MG63 (cell line): Measurements from ENCODE around the gene ABR. TPM values are rescaled to one million over a fixed set of nuclear protein-coding genes. Genes with fewer than 3 reads are reported as not detected.

Experiments used
- DNase-seq: peaks from one replicate; pipeline ENCODE4 v3.0.0-alpha.2; 2020
- H3K27me3 ChIP-seq: fragments of 250-450 bp; sonication (Bioruptor Pico); 2 replicates; pipeline ENCODE4 v1.5.1; 2020; ENCODE audit warnings: mild to moderate bottlenecking, moderate library complexity
- H3K36me3 ChIP-seq: fragments of 250-450 bp; sonication (Bioruptor Pico); 2 replicates; pipeline ENCODE4 v1.5.1; 2020; ENCODE audit warnings: mild to moderate bottlenecking, moderate library complexity
- H3K4me3 ChIP-seq: fragments of 250-450 bp; sonication (Bioruptor Pico); 2 replicates; pipeline ENCODE4 v1.5.1; 2020; ENCODE audit warnings: mild to moderate bottlenecking, moderate library complexity
- H3K9me3 ChIP-seq: fragments of 250-450 bp; sonication (Bioruptor Pico); 2 replicates; pipeline ENCODE4 v1.5.1; 2020; ENCODE audit warnings: mild to moderate bottlenecking, moderate library complexity
- total RNA-seq: library from RNA; depleted of rRNA; stranded (reverse); fragments of >200 nt; shearing (Covaris generic); gene quantifications from 2 replicates; pipeline ENCODE4 v1.2.3, GENCODE V29; 2014; ENCODE audit warnings: low replicate concordance

Gene ABR
- total RNA-seq, 1 experiment from 2014 or later: 24.0 TPM

DNA sequence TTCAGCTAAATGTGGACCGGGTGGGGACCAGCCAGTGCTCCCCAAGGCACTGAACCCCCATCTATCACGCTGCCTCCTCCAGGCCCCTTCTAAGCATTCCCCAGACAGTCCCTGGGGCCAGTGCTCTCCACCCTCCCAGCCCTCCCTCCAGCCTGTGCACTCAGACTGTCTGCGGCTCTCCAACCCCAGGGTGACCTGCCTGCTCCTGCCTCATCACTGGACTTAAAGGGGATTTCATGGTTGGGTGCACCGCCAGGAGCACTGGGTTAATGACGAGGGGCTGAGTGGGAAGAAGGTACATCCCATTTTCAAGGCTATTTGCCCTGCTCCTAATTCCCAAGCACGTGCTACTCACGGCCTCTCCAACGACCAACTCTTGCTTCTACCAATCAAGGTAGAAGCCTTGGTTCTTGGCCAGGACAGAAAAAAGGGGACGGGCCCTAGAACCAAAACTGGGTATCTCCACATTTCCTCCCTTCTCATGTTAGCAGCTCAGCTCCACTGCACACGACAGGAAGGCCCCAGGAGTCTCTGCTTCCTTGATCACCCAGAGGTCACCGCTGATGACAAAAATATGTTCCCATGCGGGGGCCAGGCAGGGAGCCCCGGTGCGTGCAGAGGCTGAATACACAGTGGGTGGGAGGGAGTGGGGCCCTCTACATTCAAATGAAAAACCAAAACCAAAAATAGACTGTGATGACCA, 3.5 kb upstream of the ABR start:
- Histone ChIP-seq H3K9me3 (no peaks in the 10 kb centered on the region), H3K36me3 (no peaks in the 10 kb centered on the region), H3K27me3 (no peaks in the 10 kb centered on the region), H3K4me3 (no peak overlapping the region)
- DNase-seq: no peak

DNA sequence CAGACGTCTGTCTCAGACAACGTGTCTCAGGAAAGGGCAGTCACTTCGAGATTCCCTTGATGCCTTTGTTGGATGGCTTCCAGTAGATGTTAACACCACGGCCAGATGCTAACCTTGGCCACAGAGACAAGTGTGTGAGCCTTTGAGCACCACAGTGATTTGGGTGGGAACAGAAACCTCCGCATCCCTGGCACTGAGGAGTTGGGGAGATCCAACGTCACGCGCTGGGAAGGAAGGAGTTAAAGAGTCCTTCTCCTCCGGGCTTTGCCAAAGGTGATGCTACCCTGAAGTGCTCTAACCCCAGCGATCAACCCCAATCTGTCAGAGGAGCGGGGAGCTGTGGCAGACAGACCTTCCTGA, 3.0 kb upstream of the ABR start:
- H3K27me3 ChIP-seq: no peaks in the 10 kb centered on the region
- no peaks in the 10 kb centered on the region for H3K9me3 ChIP-seq
- no peaks in the 10 kb centered on the region for H3K36me3 ChIP-seq
- no peak for DNase-seq
- no peak overlapping the region for H3K4me3 ChIP-seq

DNA sequence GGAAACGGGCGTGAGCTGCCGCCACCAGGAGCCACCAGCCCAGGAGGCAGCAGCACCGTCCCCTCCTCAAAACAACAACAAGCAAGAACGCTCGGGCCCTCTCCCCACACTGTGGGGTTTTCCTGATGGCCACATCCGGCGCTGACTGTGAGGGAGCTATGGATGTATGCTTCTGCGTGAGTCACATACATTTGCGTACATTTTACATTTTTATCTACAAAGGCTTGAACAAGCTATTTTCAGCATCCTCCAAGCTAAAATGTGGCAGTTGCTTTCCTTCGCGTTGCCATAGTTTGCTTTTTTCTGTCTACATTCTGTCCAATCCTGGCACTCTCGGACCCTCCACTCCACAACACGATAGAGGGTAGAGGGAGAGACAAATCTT, 2.0 kb upstream of the ABR start:
- H3K4me3 ChIP-seq: no peak overlapping the region
- H3K36me3 ChIP-seq: no peaks in the 10 kb centered on the region
- DNase-seq: no peak
- no peaks in the 10 kb centered on the region for H3K9me3 ChIP-seq
- no peaks in the 10 kb centered on the region for H3K27me3 ChIP-seq

DNA sequence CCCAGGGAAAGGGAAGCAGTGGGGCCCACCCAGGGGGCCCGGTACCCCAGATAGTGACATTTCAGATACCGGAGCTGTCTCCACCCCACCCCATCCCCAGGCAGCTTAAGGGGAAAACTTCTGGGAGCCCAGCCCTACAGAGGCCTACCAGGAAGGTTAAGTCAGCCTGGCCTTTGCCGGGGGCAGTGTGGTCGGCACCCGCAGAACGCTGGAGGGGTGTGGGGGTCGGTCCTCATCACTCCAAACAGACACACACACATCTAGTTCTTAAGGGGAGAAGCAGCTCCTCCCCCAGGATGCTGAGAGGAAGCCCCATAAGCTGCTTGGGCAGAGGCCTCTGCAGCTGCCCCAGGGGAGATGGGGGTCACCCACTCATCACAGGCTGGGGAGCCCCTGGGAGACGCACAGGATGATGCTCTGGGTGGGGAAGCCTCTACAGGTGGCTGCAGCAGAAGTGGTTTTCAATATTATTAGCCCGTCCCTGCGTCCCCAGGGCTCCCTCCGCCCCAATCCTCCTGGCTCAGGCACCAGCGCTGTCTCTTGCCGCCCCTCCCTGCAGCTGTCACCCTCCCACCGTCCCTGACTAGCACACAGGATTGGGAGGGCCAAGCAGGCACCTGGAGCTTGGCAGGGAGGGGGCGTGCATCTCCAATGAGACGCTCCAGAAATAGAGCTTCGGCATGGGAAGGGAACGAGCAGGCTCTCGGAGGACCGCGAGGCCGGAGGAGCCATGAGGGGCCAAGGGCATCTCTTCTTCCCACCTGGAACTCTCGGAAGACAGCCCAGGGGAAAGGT, 1.4 kb upstream of the ABR start:
- no peaks in the 10 kb centered on the region for H3K9me3 ChIP-seq
- DNase-seq: no peak
- H3K36me3 ChIP-seq: no peaks in the 10 kb centered on the region
- no peaks in the 10 kb centered on the region for H3K27me3 ChIP-seq
- H3K4me3 ChIP-seq: no peak overlapping the region

DNA sequence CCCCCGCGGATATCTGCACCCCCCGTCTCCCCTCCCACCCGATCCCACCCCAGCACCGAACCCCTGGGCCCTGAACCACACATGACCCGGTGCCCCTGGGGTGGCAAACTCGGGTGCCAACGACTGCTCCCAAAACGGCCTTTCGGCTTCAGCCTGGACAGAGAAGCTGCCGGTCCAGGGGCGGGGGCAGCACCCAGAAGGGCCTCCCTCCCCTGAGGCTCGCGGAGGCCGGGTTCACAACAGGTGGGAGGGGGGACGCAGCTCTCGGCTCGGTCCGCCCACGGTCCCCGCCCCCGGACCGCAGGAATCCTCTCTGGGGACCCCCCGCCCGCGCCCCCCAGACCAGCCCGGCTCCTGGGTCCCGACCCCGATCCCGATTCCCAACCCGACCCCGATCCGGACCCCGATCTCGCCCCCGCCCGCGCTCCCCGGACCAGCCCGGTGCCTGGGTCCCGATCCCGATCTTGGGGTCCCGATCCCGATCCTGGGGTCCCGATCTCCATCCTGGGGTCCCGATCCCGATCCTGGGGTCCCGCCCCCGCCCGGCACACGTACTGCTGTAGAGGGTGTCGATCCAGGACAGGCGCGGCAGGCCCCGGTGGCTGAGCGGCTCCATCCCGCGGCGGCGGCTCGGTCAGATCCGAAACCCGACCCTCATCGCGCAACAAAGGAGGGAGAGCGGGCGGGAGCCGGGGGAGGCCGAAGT, 516 bp downstream of the ABR start:
- Histone ChIP-seq H3K4me3 (peak overlapping the region; percentile 47), H3K36me3 (no peaks in the 10 kb centered on the region), H3K27me3 (no peaks in the 10 kb centered on the region), H3K9me3 (no peaks in the 10 kb centered on the region)
- DNase-seq: no peak

DNA sequence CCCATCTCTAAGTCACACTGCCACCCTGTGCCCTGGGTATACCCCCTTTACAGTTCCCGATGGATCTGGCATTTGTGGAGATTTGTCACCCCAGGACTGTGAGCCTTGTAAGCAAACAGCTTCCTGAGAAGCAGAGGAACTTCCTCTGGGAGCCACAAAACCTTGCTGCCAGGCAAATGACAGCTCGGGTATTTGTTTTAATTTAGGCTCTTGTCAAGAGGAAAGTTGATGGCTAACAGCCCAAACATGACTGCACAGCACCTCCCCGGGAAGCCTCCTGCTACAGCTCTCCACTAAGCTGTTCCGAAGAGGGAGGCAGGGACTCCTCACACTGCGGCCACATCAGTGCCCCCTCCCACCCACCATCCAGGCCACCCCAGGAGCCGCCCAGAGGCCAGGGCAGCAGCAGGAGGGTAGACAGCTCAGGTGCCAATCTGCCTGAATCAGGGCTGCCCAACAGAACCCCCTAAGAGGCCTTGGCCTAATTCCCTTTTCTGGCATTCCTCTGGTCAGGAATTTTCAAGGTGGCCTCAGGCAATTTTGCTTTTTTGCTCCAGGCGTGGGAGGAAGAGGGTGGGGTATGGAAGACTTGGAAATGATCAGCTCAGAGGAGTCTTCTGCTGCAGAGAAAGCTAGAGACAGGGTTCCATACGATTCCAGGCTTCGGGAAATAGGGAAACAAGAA, 2.6 kb downstream of the ABR start:
- peak; percentile 74 for DNase-seq
- Histone ChIP-seq H3K36me3 (no peaks in the 10 kb centered on the region), H3K27me3 (no peaks in the 10 kb centered on the region), H3K9me3 (no peaks in the 10 kb centered on the region), H3K4me3 (no peak overlapping the region)

DNA sequence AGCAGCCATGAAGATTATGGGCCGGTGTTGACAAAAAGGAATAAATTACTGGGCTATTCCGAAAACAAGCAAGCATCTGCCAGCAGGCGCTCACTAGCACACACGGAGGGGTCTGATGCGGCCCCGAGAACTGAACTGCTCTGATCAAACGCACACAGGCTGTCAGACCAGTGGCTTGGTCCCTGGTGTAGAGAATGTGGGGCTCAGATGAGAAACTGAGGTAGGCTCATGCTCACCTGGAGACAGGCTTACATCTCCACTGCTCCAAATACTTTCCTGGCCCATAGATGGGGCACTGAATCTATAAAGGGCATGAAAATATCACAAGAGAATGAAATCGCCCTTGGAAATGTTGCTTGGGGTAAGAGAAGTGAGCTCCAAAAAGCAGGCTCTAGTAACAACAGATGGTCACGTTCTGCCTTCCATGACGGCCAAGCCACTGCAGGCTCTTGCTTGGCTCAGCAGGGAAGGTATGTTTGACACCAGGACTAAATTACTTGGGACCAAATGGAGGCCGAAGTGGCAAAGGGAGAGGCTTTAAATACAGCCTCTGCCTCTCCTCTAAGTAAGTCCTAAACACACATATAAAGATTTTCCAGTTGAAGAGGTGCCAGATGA, 5.4 kb downstream of the ABR start:
- Histone ChIP-seq H3K27me3 (no peaks in the 10 kb centered on the region), H3K36me3 (no peaks in the 10 kb centered on the region), H3K9me3 (no peaks in the 10 kb centered on the region), H3K4me3 (no peak overlapping the region)
- DNase-seq: no peak

DNA sequence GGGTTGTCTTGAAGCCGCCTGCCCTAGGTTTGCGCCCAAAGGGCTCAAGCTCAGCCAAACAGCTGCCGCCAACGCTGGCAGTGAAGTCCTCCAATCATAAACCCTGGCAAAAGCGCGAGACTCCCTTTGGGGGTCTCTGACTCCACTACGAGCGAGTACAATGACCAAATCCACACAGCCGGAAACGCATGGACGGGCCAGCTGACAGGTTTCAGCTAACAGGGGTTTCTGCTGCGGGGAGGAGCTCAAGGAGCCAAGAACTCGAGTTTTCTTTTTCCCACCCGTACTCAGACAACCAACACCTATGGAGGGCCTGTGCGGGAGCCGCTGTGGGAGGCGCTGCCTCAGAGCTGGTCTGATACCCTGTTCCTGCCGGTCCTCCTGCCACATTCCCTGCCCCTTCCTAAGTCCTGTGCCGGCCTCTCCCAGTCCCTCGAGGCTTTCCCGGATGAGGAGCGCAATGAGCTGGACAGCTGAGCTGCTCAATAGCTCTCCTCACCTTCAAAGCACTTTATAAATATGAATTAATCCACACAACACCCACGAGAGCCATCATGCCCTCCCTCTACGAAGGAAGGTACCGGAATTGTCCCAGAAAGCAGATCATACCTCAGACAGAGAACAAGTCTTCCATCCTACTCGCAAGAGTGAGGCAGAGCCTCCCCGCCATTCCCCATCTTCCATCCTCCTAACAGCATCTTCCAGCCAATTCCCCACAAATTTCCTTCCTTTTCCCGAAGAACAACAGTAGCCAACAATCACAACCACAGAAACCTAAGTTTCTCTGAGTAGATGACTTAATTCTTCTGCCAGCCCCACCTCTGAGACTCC, 6.1 kb downstream of the ABR start:
- DNase-seq: no peak

DNA sequence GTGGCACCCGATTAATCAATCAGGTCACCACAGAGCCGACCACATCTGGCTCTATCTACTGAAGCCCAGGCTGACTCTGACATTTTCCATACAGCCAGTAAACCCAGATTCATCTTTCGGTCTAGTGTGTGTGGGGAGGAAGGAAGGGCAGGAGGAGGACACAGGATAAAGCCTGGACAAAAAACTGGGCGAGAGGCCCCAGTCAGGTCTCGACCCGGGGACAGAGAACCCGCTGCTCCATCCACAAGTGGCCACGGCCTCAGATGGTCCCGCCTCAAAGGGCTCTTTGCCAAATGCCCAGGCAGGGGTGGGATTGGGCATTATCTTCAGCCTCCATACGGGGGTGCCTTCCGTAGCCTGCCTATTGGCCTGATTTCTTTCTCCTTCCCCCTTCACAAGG, 7.8 kb downstream of the ABR start:
- H3K36me3 ChIP-seq: no peaks in the 10 kb centered on the region
- DNase-seq: no peak
- no peaks in the 10 kb centered on the region for H3K27me3 ChIP-seq
- H3K9me3 ChIP-seq: no peaks in the 10 kb centered on the region
- no peak overlapping the region for H3K4me3 ChIP-seq

More for the DNA sequence above, 6.1 kb downstream of the ABR start:
- no peaks in the 10 kb centered on the region for H3K36me3 ChIP-seq
- H3K4me3 ChIP-seq: no peak overlapping the region
- H3K9me3 ChIP-seq: no peaks in the 10 kb centered on the region
- H3K27me3 ChIP-seq: no peaks in the 10 kb centered on the region

DNA sequence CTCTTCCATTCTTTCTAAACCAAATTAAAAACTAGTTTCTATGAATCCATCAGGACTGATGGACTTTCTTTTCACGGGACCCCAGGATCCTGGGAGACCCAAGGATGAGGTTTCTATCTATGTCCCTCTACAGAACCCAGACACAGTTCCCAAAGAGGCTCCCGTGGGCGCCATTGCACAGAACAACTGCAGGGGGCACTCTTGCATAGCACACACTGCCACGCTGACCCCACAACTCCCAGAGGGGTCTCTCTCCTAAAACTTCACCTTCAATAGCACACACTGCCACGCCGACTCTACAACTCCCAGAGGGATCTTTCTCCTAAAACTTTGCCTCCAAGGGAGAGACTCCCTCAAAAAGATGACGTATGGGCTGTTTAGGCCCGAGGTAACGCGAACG, 9.0 kb downstream of the ABR start:
- Histone ChIP-seq H3K27me3 (no peaks in the 10 kb centered on the region), H3K9me3 (no peaks in the 10 kb centered on the region), H3K4me3 (no peak overlapping the region), H3K36me3 (no peaks in the 10 kb centered on the region)
- no peak for DNase-seq

DNA sequence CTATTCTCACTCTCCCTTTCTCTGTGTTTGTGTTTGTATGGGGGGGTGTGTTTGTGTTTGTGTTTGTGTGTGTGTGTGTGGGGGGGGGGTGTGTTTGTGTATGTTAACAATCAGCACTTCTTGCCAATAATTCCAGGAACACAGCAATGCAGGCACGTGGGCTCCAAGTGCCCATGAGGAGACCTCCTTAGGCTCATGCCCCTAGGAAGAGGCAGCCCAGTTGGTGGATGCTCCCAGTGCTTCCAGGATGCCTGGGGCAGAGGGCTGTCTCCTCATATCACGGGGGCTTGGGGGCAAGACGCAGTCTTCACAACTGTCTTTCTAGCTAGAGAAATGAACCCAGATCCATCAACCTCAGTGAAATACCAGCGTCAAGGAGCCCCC, 9.9 kb downstream of the ABR start:
- H3K9me3 ChIP-seq: no peaks in the 10 kb centered on the region
- H3K4me3 ChIP-seq: no peak overlapping the region
- DNase-seq: no peak
- H3K27me3 ChIP-seq: no peaks in the 10 kb centered on the region
- no peaks in the 10 kb centered on the region for H3K36me3 ChIP-seq

DNA sequence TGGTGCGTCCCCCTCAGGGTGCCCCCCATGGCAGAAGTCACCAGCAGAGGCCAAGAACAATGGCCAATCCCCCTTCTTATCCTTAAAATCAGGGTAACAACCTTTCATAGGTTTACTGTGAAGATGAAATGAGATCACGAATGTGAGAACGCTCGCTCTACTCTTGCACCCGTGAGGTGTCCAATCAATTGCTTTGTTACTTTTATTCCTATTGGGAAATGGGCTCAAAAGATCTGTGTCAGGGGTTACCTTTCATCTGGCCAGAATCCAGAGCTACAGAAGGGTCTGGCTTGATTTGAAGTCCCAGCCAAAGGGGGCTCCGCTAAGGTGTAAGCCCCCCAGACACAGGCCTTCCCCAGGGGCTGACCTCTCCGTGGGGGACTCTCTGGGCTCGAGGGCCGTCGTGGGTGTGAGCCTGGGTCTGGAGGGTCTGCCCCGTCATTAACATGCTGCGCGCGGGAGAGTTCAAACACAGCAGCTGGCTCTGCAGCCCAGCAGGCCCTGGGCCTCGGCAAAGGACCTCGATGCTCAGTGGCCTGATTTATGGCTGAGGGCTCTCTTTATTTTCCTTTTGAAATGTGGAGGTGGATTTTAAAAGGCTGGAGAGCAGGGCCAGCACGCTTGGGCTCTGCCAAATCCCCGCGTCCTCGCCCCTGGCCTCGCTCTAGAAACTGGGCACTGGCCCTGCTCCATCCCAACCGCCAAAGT, 10.4 kb downstream of the ABR start:
- DNase-seq: no peak
- Histone ChIP-seq H3K36me3 (no peaks in the 10 kb centered on the region), H3K27me3 (no peaks in the 10 kb centered on the region), H3K9me3 (no peaks in the 10 kb centered on the region), H3K4me3 (no peak overlapping the region)

DNA sequence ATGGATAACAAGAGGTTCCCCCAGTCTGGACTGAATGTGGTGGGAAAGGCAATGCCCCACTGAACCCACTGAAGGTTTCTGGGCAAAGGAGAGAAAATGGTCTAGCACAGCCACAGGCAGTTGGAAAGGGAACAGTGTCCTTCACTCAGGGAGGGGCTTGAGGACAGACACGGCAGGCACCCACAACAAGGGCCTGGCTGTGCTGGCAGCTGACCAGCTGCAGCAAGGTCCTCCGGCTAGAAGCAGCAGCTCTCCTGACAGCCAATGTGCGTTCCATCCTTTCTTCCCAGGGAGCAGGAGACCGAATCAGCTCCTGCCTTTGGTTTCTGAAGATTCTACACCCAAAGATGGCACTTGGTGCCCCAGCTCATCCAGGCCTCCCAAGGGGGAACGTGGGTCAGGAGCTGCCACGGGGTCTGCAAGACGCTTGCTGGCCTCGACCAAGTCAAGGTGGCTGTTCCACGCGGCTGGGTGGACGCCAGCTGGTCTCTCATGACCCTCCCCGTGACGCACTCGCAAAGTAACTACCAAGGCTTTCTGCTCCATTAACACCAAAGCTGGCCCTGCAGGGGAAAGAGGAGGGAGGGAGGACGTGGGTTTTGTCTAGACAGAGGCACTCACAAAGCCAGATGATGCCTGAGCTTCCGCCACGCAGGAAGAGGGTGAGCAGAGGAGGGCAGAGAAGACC, 11.1 kb downstream of the ABR start:
- H3K27me3 ChIP-seq: no peaks in the 10 kb centered on the region
- no peak for DNase-seq
- H3K9me3 ChIP-seq: no peaks in the 10 kb centered on the region
- H3K36me3 ChIP-seq: no peaks in the 10 kb centered on the region
- no peak overlapping the region for H3K4me3 ChIP-seq

DNA sequence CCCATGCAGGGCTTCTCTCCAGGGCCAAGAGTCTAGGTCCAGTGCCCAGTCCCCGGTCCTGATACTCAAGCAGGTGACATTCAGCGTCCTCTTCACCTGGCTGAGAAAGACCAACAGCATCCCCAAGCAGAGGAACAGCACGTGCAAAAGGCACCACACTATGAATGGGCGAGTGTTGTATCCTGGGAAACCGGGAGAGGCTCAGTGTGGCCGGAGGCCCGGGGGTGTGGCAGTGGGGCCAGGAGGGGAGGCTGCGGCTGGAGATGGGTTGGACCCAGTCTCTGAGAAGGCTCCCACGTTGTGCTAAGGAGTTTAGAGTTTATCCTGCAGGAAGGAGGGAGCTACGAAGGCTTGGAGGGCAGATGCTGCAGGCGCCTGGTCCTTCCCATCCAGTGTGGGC, 13.5 kb downstream of the ABR start:
- no peak overlapping the region for H3K4me3 ChIP-seq

DNA sequence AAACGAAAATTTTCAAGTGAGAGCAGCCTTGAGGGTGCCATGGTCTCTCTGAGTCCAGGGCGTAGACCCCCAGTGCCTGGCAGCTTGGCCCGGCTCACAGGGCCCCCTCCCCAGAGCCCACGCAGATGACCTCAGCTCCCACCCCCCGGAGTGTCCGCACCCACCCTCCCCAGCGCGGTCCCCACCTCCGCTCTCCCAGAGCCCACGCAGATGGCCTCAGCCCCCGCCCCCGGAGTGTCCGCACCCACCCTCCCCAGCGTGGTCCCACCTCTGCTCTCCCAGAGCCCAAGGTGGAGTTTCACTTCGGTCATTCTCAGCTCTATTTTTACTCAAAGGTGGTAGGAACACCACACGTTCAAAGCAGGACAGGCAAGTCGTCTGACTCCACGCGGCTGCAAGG, 13.9 kb downstream of the ABR start:
- Histone ChIP-seq H3K9me3 (no peaks in the 10 kb centered on the region), H3K4me3 (no peak overlapping the region), H3K36me3 (no peaks in the 10 kb centered on the region), H3K27me3 (no peaks in the 10 kb centered on the region)
- DNase-seq: no peak

More for the DNA sequence above, 13.5 kb downstream of the ABR start:
- Histone ChIP-seq H3K36me3 (no peaks in the 10 kb centered on the region), H3K27me3 (no peaks in the 10 kb centered on the region), H3K9me3 (no peaks in the 10 kb centered on the region)
- DNase-seq: no peak
